Prostate gland (tissue), 2 donors: ENCODE data around the gene MAML3.

Source experiments
- CTCF ChIP-seq, 4 experiments: fragments of 200-600 bp in 2 of 4; fragments of 450-650 bp in 2 of 4; sonication (generic) in 2 of 4; IDR thresholded peaks; 1 replicate in 3 of 4; 2 replicates in 1 of 4; pipeline ENCODE4 v1.5.1; 2016 to 2019; ENCODE audit warnings: antibody characterized with exemption in 4 of 4, mild to moderate bottlenecking in 2 of 4, moderate library complexity in 2 of 4
- POLR2A ChIP-seq: fragments of 450-650 bp; IDR thresholded peaks from one replicate; pipeline ENCODE4 v1.6.1; 2016; ENCODE audit warnings: antibody characterized with exemption, mild to moderate bottlenecking
- POLR2AphosphoS5 ChIP-seq: sonication (generic); formaldehyde crosslinking; IDR thresholded peaks from one replicate; pipeline ENCODE4 v1.6.1; 2017; ENCODE audit warnings: antibody characterized with exemption

GRCh38 chr4:140089216-140089615, 64.8 kb downstream of the MAML3 start:
- TF ChIP-seq CTCF (IDR thresholded peaks at IDR 0.05), result no peak
- TF ChIP-seq POLR2AphosphoS5, result no peak
- TF ChIP-seq POLR2A, result no peak
